Measurements from ENCODE around the gene AGBL4.

Gene AGBL4

GRCh38 chr1:49208712-49209111, 815.0 kb downstream of the AGBL4 start:
- Histone ChIP-seq H3K27me3 (ENCODE audit: insufficient read depth, low read depth, severe bottlenecking) (no peaks in the 10 kb centered on the region), H3K4me3 (ENCODE audit: low read depth, low read length) (no peak overlapping the region), H3K36me3 (no peaks in the 10 kb centered on the region), H3K9me3 (ENCODE audit: severe bottlenecking) (no peaks in the 10 kb centered on the region), H3K27ac (no peak overlapping the region)
- no peak for DNase-seq
- TF ChIP-seq CTCF (IDR thresholded peaks at IDR 0.05; ENCODE audit: low read depth, low read length) = no peak

- Histone ChIP-seq H3K4me3 (ENCODE audit: low read depth, low read length) (no peak overlapping the region), H3K27me3 (ENCODE audit: insufficient read depth, low read depth, severe bottlenecking) (no peaks in the 10 kb centered on the region), H3K9me3 (ENCODE audit: severe bottlenecking) (no peaks in the 10 kb centered on the region), H3K36me3 (no peaks in the 10 kb centered on the region), H3K27ac (no peak overlapping the region)
- TF ChIP-seq CTCF (IDR thresholded peaks at IDR 0.05; ENCODE audit: low read depth, low read length) = no peak
- no peak for DNase-seq
Measured at GRCh38 chr1:49204720-49205119, 819.0 kb downstream of the AGBL4 start.

- H3K9me3 ChIP-seq (ENCODE audit: severe bottlenecking) = no peaks in the 10 kb centered on the region
- TF ChIP-seq CTCF (IDR thresholded peaks at IDR 0.05; ENCODE audit: low read depth, low read length) = no peak
- DNase-seq = no peak
- no peaks in the 10 kb centered on the region for H3K36me3 ChIP-seq
- H3K27me3 ChIP-seq (ENCODE audit: insufficient read depth, low read depth, severe bottlenecking) = no peaks in the 10 kb centered on the region
- no peak overlapping the region for H3K4me3 ChIP-seq (ENCODE audit: low read depth, low read length)
- no peak overlapping the region for H3K27ac ChIP-seq
Measured at GRCh38 chr1:49200738-49201137, 823.0 kb downstream of the AGBL4 start.

GRCh38 chr1:49199564-49199963, 824.2 kb downstream of the AGBL4 start:
- Histone ChIP-seq H3K27ac (no peak overlapping the region), H3K36me3 (no peaks in the 10 kb centered on the region), H3K27me3 (ENCODE audit: insufficient read depth, low read depth, severe bottlenecking) (no peaks in the 10 kb centered on the region), H3K4me3 (ENCODE audit: low read depth, low read length) (no peak overlapping the region), H3K9me3 (ENCODE audit: severe bottlenecking) (no peaks in the 10 kb centered on the region)
- TF ChIP-seq CTCF (IDR thresholded peaks at IDR 0.05; ENCODE audit: low read depth, low read length) = no peak
- no peak for DNase-seq

GRCh38 chr1:49197081-49197480, 826.7 kb downstream of the AGBL4 start:
- Histone ChIP-seq H3K27me3 (ENCODE audit: insufficient read depth, low read depth, severe bottlenecking) (no peaks in the 10 kb centered on the region), H3K27ac (no peak overlapping the region), H3K4me3 (ENCODE audit: low read depth, low read length) (no peak overlapping the region), H3K9me3 (ENCODE audit: severe bottlenecking) (no peaks in the 10 kb centered on the region), H3K36me3 (no peaks in the 10 kb centered on the region)
- TF ChIP-seq CTCF (IDR thresholded peaks at IDR 0.05; ENCODE audit: low read depth, low read length) = no peak
- no peak for DNase-seq

GRCh38 chr1:49190138-49190537, 833.6 kb downstream of the AGBL4 start:
- TF ChIP-seq CTCF (IDR thresholded peaks at IDR 0.05; ENCODE audit: low read depth, low read length) = no peak

More at GRCh38 chr1:49190138-49190537, 833.6 kb downstream of the AGBL4 start:
- H3K27ac ChIP-seq = no peak overlapping the region
- no peaks in the 10 kb centered on the region for H3K36me3 ChIP-seq
- no peak for DNase-seq
- H3K9me3 ChIP-seq (ENCODE audit: severe bottlenecking) = no peaks in the 10 kb centered on the region
- no peak overlapping the region for H3K4me3 ChIP-seq (ENCODE audit: low read depth, low read length)
- H3K27me3 ChIP-seq (ENCODE audit: insufficient read depth, low read depth, severe bottlenecking) = no peaks in the 10 kb centered on the region
